Erythroblast (primary cell): Measurements from ENCODE around the gene TRAF7.

Experiments
- GATA1 ChIP-seq: IDR thresholded peaks from 2 replicates; pipeline ENCODE4 v1.6.1; 2011; ENCODE audit warnings: low read depth, mild to moderate bottlenecking, control low read depth, low read length, moderate library complexity
- POLR2A ChIP-seq: IDR thresholded peaks from 2 replicates; pipeline ENCODE4 v1.6.1; 2011; ENCODE audit warnings: mild to moderate bottlenecking, low read length

DNA sequence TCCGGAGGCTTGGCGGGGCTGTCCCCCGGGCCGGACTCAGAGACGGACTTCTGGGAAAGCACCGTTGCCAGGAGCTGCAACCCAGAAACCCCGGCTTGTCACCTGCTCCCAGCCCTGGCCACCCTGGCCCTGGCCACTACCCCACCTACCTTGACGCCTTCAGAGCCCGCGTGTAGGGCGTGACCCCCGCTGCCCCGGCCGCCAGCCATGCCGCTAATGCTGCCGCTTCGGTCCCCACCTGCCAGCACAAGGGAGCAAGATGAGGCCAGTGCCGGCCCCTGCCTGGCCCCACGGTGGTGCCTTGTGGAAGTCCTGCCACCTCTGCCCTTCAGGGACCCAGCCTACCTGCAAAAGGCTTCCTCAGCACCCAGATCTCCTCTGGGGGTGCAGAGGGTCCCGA, 29.4 kb downstream of the TRAF7 start:
- TF ChIP-seq POLR2A, result no peak
- TF ChIP-seq GATA1, result no peak
